HG03039 (cell line): ENCODE measurements around the gene CNPY2.
A peak's percentile ranks its signal among the peaks of the same experiment; 100 is the strongest.
"Not testable (repeated sequence)": the region's sequence is repeated elsewhere in the genome, so short reads cannot be mapped to it uniquely, and the experiment has no call there.

ENCODE experiments used
- ATAC-seq: cut with Tn5 transposase; IDR thresholded peaks from one replicate; pipeline ENCODE4 v1.9.1; 2021; ENCODE audit warnings: mild to moderate bottlenecking, moderate library complexity; ENCODE audit not compliant: unreplicated experiment

CNPY2 gene

DNA sequence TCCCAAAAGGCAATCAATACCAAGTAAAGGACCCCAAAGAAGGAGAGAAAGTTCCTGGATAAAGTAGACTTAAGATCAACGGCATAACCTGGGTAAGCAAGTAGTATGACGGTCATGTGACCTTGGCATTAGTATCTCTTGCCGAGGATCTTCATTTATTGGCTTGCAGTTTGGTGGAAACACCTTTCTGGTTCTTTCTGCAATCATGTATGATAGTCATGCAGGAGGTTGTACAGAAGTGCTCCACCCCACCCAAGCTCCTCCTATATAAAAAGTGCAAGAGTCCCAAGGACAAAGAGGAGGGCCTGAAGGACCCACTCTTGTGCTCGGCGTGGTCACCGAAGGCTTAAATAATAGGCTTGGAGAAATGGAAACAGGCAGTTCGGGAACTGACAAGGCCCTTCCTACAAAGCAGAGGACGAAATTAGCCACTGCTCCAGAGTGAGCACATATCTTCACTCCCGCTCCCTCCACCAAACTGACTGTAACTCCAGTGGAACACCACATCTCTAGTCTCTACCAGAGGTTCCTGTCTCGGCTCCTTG, 16.4 kb downstream of the CNPY2 start:
- peak; percentile 2 for ATAC-seq

DNA sequence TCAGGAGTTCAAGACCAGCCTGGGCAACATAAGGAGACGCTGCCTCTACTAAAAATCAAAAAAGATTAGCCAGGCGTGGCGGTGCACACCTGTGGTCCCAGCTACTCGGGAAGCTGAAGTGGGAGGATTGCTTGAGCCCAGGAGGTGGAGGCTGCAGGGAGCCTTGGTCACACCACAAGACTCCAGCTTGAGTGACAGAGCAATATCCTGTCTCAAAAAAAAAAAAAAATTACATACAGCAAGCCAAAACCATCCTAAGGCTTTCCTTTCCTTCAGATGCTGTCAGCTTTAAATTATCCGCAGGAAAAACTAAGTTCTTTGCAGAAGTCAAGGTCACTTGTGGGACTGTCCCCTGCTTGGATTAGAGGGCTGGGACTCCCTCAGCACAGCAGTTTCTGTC, 17.0 kb downstream of the CNPY2 start:
- no peak for ATAC-seq

DNA sequence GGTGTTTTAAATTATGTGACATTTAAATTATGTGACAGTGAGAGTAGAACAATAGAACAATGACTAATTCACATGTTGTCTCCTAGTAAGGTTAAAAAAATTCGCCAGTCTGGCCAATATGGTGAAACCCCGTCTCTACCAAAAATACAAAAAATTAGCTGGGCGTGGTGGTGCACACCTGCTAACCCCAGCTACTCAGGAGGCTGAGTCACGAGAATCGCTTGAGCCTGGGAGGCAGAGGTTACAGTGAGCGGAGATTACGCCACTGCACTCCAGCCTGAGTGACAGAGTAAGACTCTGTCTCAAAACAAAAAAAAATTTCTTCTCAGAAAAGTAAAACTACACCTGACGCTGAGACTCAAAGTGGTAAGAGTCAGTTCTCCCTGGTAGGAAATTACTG, 18.4 kb downstream of the CNPY2 start:
- no peak for ATAC-seq

DNA sequence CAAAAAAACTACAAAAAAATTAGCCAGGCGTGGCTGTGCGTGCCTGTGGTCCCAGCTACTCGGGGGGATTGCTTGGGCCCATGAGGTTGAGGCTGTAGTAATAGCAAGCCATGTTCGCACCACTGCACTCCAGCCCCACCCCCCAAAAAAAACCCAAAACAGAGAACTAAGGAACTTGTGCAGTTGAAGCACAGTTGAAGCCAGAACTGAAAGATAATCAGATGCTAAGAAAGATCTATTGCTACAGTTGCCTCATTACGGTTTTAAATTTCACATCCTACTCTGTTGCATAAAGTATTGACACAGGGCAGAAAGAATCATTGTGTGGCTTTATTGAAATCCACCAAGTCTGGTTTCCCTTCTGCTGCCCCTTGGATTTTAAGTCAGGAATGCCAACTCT, 19.5 kb downstream of the CNPY2 start:
- no peak for ATAC-seq

DNA sequence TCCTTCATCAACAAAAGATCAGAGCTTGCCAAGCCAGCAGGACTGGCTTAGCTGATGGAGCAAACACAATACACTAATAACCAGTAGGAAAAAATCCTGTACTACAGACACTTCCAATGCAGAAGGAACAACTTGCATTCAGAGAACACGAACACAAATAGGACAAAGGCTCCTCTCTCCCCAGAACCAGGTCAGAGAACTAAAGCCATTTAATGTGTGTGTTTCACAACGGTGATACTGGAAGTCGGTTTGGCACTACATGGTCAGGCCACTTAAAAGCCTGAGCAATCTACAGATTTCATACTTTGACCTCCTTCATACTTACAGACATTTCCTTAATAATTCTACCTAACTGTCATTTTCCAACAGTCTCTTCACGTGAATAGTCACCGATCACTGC, 22.0 kb downstream of the CNPY2 start:
- no peak for ATAC-seq

DNA sequence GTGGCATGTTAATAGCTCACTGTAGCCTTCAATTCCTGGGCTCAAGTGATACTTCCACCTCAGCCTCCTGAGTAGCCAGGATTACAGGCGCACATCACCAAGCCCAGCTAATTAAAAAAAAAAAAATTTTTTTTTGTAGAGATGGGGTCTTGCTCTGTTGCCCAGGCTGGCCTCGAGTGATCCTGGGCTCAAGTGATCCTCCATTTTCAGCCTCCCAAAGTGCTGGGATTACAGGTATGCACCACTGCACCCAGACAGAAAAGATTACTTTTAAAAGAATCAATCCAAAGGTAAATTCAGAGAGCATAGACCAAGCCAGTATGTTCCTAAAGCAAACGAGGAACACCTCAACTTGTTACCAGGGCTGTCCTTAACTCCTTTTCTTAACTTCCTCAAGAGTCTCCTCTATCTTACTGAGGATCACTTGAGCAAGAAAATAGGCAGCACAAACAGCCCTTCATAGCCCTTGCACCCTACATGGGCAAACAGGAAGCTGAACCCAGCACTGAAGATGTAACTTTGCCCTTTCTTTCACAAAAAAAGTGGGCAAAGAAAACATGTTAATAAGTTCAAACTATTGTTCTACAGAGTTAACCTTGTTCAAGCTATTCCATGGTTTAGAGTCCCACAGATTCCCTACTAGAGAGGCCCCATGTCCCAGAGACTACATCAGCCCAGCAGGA, 26.9 kb downstream of the CNPY2 start:
- ATAC-seq: no peak

DNA sequence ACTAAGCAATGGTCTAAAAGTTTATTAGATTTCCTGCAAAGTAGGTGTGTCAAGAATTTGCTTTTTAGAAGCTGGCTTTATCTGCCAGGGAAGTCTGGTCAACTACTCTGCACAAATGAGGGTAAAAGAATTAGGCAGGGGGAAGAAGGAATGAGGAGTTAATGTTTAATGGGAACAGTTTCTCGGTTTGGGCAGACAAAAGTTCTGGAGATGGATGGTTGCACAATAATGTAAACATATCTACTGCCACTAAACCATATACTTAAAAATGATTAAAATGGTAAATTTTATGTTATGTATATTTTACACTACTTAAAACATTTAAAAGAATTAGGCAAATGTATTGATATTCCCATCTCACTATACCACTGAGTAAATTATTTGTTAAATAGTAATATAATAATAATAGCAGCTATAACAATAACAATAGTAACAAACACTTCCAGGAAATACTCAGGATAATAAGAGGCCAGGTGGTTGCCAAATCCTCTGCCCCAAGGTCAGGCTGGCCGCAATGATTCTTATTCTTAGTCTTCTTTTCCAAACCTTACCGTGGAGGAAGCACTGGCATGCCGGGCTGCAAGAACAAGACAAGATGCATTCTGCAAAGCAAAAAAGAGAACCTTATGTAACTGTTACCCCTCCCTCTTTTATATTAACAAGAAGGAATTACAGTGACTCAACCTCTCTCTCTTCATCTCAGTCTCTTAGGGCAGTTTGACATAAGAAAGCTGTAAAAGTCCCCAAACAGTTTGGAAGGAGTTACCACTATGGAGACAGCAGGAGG, 29.6 kb downstream of the CNPY2 start:
- ATAC-seq: no peak

DNA sequence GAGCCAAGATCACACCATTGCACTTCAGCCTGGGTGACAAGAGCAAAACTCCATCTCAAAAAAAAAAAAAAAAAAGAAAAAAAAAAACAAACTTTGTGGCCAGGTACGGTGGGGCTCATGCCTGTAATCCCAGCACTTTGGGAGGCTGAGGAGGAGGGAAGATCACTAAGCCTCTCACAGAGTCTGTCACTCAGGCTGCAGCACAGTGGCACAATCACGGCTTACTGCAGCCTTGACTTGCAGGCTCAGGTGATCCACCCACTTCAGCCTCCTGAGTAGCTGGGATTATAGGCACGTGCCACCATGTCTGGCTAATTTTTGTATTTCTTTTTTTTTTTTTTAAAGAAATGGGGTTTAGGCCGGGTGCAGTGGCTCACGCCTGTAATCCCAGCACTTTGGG, 31.5 kb downstream of the CNPY2 start:
- not testable (repeated sequence) for ATAC-seq

DNA sequence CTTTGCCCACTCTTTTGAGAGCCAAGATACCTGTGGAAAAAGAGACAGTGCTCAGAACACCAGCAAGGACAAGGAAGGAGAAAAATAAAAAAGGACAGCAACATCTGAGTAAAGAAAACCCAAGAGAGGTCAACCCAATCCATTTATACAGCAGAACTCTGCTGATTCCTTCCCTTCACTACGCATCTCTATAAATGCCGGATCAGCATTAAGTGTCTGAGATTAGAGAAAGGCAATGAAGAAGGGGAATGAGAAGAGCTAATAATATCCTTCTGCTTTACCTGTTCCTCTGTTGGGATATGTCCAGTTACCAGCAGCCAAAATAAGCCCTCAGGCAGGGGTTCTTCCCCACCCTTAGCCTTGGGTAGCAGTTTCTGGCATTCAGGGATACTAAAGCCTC, 33.2 kb downstream of the CNPY2 start:
- ATAC-seq: no peak

DNA sequence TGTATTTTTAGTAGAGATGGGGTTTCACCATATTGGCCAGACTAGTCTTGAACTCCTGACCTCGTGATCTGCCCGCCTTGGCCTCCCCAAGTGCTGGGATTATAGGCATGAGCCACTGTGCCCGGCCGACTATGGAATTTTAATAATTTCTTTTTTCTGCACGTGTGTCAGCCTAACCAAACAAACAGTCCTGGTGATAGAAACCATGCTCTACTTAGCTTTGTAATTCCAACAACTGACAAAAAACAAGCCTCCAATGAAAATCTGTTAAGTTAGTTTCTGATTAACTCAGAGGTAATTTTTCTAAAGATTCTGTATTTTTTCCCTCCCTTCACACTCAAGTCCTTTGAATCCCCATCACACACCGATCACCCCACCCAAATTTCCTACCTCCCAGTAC, 33.8 kb downstream of the CNPY2 start:
- ATAC-seq: no peak

DNA sequence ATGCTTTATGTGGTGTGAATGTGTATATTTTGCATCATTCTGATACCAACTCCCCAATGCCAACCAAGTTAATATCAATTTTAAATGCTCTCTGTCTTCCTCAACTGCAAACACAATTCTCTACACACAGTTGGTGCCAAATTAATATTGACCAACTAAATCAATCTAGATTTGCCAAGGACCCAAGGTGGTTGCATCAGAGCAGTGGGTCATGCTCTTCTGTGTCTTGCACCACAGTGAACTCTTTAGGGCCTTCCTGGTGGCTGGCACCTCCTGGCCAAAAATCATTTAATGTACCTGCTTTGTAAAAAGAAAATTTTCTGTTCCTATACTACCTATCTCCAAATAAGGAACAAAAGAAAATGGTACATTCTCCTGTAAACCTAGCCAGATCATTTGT, 34.9 kb downstream of the CNPY2 start:
- no peak for ATAC-seq

DNA sequence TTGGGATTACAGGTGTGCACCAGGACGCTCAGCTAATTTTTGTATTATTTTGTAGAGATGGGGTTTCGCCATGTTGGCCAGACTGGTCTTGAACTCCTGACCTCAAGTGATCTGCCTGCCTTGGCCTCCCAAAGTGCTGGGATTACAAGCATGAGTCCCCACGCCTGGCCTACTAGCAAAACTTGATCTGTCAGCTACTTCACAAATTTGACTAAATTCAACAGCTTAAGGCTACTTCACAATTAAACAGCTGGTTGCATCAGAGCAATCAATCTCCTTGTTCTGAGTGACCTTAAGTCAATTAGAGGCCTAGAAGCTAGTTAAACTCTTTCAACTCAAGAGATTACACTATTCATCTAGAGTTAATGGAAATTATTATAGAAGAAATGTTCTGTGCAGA, 36.9 kb downstream of the CNPY2 start:
- no peak for ATAC-seq

DNA sequence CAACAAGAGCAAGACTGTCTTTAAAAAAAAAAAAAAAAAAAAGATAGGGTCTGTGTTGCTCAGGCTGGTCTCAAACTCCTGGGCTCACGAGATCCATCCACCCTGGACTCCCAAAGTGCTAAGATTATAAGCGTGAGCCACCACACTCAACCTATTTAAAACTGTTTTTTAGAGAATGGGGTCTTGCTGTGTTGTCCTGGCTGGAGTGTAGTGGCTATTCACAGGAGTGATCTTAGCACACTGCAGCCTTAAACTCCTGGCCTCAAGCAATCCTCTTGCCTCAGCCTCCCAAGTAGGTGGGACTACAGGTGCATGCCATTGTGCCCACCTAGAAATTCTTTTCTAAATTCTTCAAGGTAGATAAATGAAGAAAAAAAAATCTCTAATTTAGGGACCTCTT, 41.5 kb downstream of the CNPY2 start:
- no peak for ATAC-seq

DNA sequence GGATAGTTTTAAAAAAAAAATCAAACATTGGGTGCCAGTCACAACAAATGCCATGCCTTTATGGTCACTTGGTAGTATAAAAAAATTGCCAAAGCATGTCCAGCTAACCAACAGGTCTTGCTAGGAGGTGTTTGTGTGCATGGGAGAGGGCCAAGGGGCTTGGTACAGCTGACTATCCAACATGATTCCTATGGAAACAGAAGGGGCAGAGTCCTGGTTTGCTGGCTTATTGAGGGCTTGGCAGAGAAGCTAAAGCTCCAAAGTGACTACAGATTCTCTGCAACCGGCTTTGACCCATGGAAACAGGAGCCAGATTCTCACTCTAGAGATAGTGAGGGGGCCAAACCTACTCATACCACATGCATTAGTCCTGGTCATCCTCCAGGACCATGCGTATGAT, 43.3 kb downstream of the CNPY2 start:
- ATAC-seq: not testable (repeated sequence)

DNA sequence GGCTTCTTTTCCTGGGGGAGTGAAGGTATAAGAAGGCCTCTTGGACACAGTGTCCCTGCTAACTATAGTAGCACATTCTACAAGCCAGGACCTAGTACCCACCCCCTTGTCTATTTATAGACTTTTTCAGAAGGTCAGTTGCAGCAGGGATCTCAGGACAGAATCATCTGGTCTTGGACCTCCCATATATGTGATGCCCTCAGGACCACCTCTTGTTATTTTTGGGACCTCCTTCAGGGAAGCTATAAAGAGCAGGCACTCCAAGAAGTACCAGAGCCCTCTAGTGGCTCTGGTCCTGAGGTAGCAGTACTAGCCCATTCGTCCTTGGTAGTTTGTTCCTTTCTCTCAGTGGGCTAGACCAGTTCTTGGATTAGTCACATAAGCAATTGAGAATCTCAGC, 44.8 kb downstream of the CNPY2 start:
- no peak for ATAC-seq

DNA sequence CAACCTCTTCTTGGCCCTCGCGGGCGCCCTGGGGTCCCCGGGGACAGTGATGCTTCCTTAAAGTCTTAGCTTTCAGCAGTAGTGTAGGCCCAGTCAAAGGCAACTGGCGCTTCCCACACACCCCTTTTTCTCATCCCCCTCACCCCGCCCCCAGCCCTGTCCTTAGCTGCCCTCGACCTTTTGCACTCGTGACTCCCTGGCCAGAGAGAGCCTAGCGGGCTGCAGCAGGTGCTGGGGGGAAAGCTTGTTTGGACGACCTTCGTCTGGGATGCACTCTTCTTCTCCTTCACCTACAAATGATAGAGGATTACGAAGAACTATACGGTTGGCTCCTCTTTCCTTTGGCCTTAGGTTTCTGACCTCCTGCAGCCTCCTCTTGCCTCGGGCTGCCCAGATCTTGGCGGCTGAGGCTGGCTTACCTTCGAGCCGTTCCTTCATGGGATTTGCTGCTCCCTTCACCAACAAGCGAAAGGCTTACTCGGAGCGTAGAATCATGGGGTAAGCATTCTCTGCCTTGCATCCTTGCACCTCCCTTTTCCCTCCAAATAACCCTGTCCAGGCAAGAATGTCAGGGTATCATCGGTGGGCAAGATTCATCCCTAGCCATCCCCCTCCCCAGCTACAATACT, 48.2 kb downstream of the CNPY2 start:
- no peak for ATAC-seq

DNA sequence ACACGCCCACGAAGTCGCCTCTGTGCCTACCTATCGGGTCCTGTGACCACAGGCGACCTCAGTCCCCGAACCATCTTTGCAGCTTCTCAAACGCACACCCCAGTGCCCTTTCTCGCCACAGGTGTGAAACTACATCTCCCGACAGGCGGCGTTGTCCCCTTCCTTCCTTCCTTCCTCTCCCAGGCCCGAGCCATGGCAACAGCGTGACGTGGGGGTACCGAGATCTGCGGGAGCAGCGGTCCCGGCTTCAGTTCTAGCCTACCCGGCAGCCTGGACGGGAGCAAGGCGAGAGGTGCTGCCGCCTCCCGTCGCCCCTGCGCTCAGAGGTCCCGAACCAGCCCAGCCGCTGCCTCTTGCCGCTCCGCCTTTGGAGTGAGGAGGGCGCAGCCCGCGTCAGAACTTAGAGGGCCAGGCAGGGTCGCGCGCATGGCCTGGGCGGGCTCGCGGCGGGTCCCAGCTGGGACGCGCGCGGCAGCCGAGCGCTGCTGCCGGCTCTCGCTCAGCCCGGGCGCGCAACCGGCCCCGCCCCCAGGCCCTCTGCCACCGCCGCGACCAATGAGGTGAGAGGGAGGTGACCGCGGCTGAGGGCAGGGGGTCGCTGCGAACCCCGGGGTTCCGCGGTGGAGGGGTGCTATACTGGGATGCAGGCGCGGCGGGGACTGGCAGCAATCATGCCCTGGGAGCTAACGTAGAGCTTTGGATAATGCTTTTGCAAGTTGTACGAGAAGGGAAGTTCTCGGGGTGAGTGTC, 48.9 kb downstream of the CNPY2 start, which contains the start of gene COQ10A:
COQ10A (plus strand) TSS at position 250 of the 750 bp plus-strand sequence; CDS start at position 427, 177 bp downstream.
- ATAC-seq: peak; percentile 86

DNA sequence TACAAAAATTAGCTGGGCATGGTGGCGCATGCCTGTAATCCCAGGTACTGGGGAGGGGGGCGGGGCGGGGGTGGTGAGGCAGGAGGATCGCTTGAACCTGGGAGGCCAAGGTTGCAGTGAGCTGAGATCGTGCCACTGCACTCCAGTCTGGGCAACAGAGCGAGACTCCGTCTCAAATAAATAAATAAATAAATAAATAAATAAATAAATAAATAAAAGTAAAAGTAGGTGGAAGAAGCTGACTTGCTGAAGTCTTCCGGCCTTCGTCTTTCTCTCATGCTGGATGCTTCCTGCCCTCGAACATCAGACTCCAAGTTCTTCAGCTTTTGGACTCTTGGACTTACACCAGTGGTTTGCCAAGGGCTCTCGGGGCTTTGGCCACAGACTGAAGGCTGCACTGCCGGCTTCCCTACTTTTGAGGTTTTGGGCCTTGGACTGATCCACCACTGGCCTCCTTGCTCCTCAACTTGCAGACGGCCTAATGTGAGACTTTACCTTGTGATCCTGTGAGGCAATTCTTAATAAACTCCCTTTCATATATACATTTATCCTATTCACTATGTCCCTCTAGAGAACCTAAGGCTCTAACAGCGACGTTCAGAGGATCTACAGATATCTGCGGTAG, 49.6 kb downstream of the CNPY2 start:
- ATAC-seq: not testable (repeated sequence)

DNA sequence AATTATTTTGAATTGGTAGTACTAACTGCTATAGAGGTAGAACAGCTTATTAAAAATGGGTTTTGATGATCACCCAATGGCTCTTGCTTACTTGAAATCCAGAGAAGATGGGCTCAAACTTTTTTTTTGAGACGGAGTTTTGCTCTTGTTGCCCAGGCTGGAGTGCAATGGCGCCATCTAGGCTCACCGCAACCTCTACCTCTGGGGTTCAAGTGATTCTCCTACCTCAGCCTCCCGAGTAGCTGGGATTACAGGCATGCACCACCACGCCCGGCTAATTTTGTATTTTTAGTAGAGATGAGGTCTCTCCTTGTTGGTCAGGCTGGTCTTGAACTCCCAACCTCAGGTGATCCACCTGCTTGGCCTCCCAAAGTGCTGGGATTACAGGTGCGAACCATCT, 52.8 kb downstream of the CNPY2 start:
- ATAC-seq: not testable (repeated sequence)

DNA sequence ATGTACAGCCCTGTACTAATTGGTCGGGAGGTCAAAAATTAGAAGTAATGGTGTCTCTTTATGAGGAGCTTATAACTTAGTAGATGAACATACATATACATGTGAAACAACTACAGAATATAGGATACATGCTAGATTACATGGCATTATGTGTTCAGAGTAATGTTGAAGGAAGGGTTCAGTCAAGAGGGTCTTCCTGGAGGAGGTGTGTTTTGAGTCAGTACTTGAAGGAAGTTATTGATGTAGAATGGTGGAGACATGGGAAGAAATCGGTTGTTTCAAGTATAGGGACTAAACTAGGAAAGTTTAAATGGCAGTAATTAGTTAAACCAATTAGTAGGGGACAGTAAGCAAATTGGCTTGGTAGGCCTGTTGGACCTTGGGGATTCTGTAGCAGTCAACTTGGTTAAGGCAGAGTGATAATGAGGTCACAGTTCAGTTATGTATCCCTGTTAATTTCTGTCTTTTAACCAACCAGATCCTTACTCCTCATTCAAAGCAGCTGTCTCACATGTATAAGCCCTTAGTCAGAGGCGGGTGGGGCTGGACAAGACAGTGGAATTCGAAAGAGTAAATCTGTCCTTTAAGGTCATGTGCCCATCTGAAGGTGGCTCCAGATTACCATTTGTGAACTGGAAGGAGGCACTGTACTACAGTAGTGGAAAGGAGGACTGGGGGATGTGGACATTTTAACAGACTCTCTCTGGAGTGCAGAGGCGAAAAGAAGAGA, 54.1 kb downstream of the CNPY2 start:
- ATAC-seq: no peak
